Upper lobe of right lung (tissue), 1 donor: ENCODE data around the gene SLC5A9. TPM values are rescaled to one million over a fixed set of nuclear protein-coding genes. Genes with fewer than 3 reads are reported as not detected.

Source experiments
- ATAC-seq: fragments of 200-7000 bp; cut with Tn5 transposase; one replicate; pipeline ENCODE4 v1.9.1; 2020; ENCODE audit warnings: mild to moderate bottlenecking, moderate library complexity
- DNase-seq: peaks from one replicate; pipeline ENCODE4 v3.0.0-alpha.2; 2020
- H3K27ac ChIP-seq: fragments of 200-600 bp; one replicate; pipeline ENCODE4 v1.8.0; 2022
- H3K27me3 ChIP-seq: fragments of 200-600 bp; one replicate; pipeline ENCODE4 v1.8.0; 2022; ENCODE audit warnings: mild to moderate bottlenecking
- H3K36me3 ChIP-seq: fragments of 200-600 bp; one replicate; pipeline ENCODE4 v1.8.0; 2022
- H3K4me1 ChIP-seq: fragments of 200-600 bp; one replicate; pipeline ENCODE4 v1.8.0; 2022
- H3K4me3 ChIP-seq: fragments of 200-600 bp; one replicate; pipeline ENCODE4 v1.8.0; 2022; ENCODE audit warnings: mild to moderate bottlenecking
- H3K9me3 ChIP-seq: fragments of 200-600 bp; one replicate; pipeline ENCODE4 v1.8.0; 2022
- intact Hi-C: fragments of 100-400 bp; cut with DNase I; formaldehyde crosslinking; loops from one replicate; pipeline ENCODE4 v1.11.0; 2022
- total RNA-seq: library from RNA; stranded (reverse); fragmentation: NEBNext Ultra II Directional; extraction: Animal tissue kit (Norgen Biotek cat#: 25700); gene quantifications from one replicate; pipeline ENCODE4 v1.2.1, GENCODE V29; 2021
- TF ChIP-seq, protein P1 (sequence below): fragments of 200-600 bp; IDR thresholded peaks from one replicate; pipeline ENCODE4 v1.8.0; 2022; ENCODE audit warnings: antibody characterized with exemption
- donor health status: DM: no; HTN: yes; CAD: no; lungs with severe emphysema.

SLC5A9 gene
- total RNA-seq, 1 donor from 2014 or later = 4.7 TPM

DNA sequence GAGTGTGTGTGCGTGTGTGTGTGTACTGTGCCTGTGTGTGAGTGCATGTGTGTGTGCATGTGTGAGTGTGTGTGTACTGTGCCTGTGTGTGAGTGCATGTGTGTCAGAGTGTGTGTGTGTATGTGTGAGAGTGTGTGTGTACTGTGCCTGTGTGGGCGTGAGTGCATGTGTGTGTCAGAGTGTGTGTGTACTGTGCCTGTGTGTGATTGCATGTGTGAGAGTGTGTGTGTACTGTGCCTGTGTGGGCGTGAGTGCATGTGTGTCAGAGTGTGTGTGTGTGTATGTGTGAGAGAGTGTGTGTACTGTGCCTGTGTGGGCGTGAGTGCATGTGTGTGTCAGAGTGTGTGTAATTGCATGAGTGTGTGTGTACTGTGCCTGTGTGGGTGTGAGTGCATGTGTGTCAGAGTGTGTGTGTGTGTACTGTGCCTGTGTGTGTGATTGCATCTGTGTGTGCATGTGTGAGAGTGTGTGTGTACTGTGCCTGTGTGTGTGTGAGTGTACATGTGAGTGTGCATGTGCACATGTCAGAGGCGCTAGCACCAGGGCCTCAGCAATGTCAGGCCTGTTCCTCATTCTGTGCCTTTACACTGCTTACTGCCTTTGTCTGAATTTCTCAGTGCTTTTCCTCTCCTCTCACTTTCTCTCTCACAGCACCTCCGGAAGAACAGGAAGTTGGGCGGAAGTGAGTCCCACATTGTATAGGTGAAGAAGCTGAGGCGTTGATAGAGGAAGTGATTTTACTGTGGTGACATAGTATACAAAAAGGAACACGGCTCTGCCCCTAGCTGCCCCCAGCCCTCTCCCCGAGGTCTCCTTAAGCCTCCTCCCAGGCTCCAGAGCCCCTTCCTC lies 4.9 kb downstream of the SLC5A9 start:
- Histone ChIP-seq H3K27me3 (no peaks in the 10 kb centered on the region), H3K4me3 (no peak overlapping the region), H3K27ac (no peak overlapping the region), H3K4me1 (no peaks in the 10 kb centered on the region), H3K9me3 (no peaks in the 10 kb centered on the region), H3K36me3 (no peaks in the 10 kb centered on the region)
- intact Hi-C loops = no loop called here
- no peak for DNase-seq
- ATAC-seq = peak; percentile 41
- TF ChIP-seq, protein P1, sequence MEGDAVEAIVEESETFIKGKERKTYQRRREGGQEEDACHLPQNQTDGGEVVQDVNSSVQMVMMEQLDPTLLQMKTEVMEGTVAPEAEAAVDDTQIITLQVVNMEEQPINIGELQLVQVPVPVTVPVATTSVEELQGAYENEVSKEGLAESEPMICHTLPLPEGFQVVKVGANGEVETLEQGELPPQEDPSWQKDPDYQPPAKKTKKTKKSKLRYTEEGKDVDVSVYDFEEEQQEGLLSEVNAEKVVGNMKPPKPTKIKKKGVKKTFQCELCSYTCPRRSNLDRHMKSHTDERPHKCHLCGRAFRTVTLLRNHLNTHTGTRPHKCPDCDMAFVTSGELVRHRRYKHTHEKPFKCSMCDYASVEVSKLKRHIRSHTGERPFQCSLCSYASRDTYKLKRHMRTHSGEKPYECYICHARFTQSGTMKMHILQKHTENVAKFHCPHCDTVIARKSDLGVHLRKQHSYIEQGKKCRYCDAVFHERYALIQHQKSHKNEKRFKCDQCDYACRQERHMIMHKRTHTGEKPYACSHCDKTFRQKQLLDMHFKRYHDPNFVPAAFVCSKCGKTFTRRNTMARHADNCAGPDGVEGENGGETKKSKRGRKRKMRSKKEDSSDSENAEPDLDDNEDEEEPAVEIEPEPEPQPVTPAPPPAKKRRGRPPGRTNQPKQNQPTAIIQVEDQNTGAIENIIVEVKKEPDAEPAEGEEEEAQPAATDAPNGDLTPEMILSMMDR = no peak

GRCh38 chr1:48228156-48228555 lies 5.6 kb downstream of the SLC5A9 start:
- ATAC-seq = no peak
- DNase-seq = no peak
- Histone ChIP-seq H3K4me3 (no peak overlapping the region), H3K9me3 (no peaks in the 10 kb centered on the region), H3K36me3 (no peaks in the 10 kb centered on the region), H3K4me1 (no peaks in the 10 kb centered on the region), H3K27me3 (no peaks in the 10 kb centered on the region), H3K27ac (no peak overlapping the region)
- intact Hi-C loops = no loop called here
- TF ChIP-seq, protein P1 = no peak

DNA sequence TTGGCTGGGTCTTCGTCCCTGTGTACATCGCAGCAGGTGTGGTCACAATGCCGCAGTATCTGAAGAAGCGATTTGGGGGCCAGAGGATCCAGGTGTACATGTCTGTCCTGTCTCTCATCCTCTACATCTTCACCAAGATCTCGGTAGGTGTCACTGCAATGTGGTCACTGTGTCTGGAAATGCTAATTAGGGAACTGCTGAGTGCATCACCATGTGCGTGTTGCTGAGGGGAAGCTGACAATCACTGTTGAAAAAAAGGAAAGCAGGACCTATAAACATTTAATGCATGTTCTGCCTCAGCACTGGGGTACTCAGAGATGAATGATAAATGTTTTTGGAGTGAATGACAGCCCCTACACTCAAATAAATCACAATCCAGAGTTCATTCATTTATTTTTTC lies 6.8 kb downstream of the SLC5A9 start:
- intact Hi-C loops = no loop called here
- DNase-seq (no peak), ATAC-seq (no peak)
- TF ChIP-seq, protein P1 = no peak
- Histone ChIP-seq H3K27ac (no peak overlapping the region), H3K36me3 (no peaks in the 10 kb centered on the region), H3K4me1 (no peaks in the 10 kb centered on the region), H3K4me3 (no peak overlapping the region), H3K27me3 (no peaks in the 10 kb centered on the region), H3K9me3 (no peaks in the 10 kb centered on the region)

GRCh38 chr1:48230236-48230635 lies 7.7 kb downstream of the SLC5A9 start:
- H3K27me3 ChIP-seq = no peaks in the 10 kb centered on the region
- H3K4me3 ChIP-seq = no peak overlapping the region
- no peak overlapping the region for H3K27ac ChIP-seq
- H3K36me3 ChIP-seq = no peaks in the 10 kb centered on the region
- TF ChIP-seq, protein P1 = no peak
- H3K4me1 ChIP-seq = no peaks in the 10 kb centered on the region
- no peaks in the 10 kb centered on the region for H3K9me3 ChIP-seq
- DNase-seq (no peak), ATAC-seq (no peak)
- intact Hi-C loops = no loop called here

GRCh38 chr1:48232722-48233121 lies 10.2 kb downstream of the SLC5A9 start:
- intact Hi-C loops = no loop called here
- no peak overlapping the region for H3K27ac ChIP-seq
- no peaks in the 10 kb centered on the region for H3K27me3 ChIP-seq
- no peaks in the 10 kb centered on the region for H3K4me1 ChIP-seq
- TF ChIP-seq, protein P1 = no peak
- no peaks in the 10 kb centered on the region for H3K9me3 ChIP-seq
- no peak overlapping the region for H3K4me3 ChIP-seq
- ATAC-seq (no peak), DNase-seq (no peak)
- H3K36me3 ChIP-seq = no peaks in the 10 kb centered on the region
